HG03432 (cell line): ENCODE results near the gene METTL18.
"Not testable (repeated sequence)": the region's sequence is repeated elsewhere in the genome, so short reads cannot be mapped to it uniquely, and the experiment has no call there.

Source experiments
- ATAC-seq: cut with Tn5 transposase; IDR thresholded peaks from one replicate; pipeline ENCODE4 v1.9.1; 2021; ENCODE audit warnings: mild to moderate bottlenecking, moderate library complexity; ENCODE audit not compliant: unreplicated experiment

METTL18 gene

GRCh38 chr1:169794530-169795416 lies at the start of gene METTL18:
Gene METTL18 (minus strand): TSS chr1:169794907. CDS start chr1:169793695, 1,212 bp downstream.
- ATAC-seq = peak; percentile 97

- ATAC-seq = no peak
Measured at GRCh38 chr1:169838942-169839341, 44.2 kb upstream of the METTL18 start.

GRCh38 chr1:169836198-169836597 lies 41.5 kb upstream of the METTL18 start:
- no peak for ATAC-seq

GRCh38 chr1:169835647-169836046 lies 40.9 kb upstream of the METTL18 start:
- ATAC-seq = no peak

- no peak for ATAC-seq
Measured at GRCh38 chr1:169834869-169835268, 40.2 kb upstream of the METTL18 start.

GRCh38 chr1:169833179-169833901 lies 38.6 kb upstream of the METTL18 start:
- no peak for ATAC-seq

GRCh38 chr1:169829671-169830070 lies 35.0 kb upstream of the METTL18 start:
- ATAC-seq = no peak

GRCh38 chr1:169824153-169824552 lies 29.4 kb upstream of the METTL18 start:
- ATAC-seq = no peak

GRCh38 chr1:169821500-169821899 lies 26.8 kb upstream of the METTL18 start:
- no peak for ATAC-seq

- ATAC-seq = no peak
Measured at GRCh38 chr1:169816617-169817016, 21.9 kb upstream of the METTL18 start.

- ATAC-seq = no peak
Measured at GRCh38 chr1:169814265-169814664, 19.6 kb upstream of the METTL18 start.

- no peak for ATAC-seq
Measured at GRCh38 chr1:169812131-169812530, 17.4 kb upstream of the METTL18 start.

GRCh38 chr1:169811418-169812035 lies 16.8 kb upstream of the METTL18 start:
- not testable (repeated sequence) for ATAC-seq

- ATAC-seq = no peak
Measured at GRCh38 chr1:169809370-169810095, 14.8 kb upstream of the METTL18 start.

GRCh38 chr1:169804941-169805340 lies 10.2 kb upstream of the METTL18 start:
- no peak for ATAC-seq

GRCh38 chr1:169802888-169803287 lies 8.2 kb upstream of the METTL18 start:
- ATAC-seq = no peak

- ATAC-seq = no peak
Measured at GRCh38 chr1:169797281-169797680, 2.6 kb upstream of the METTL18 start.

- ATAC-seq = no peak
Measured at GRCh38 chr1:169796274-169796810, 1.6 kb upstream of the METTL18 start.

- no peak for ATAC-seq
Measured at GRCh38 chr1:169795687-169796086, 980 bp upstream of the METTL18 start.

- ATAC-seq = no peak
Measured at GRCh38 chr1:169793730-169794129, 977 bp downstream of the METTL18 start.

GRCh38 chr1:169788402-169788801 lies 6.3 kb downstream of the METTL18 start:
- ATAC-seq = no peak
